Activated T-helper 9 cell treated with anti-CD3 and anti-CD28 coated beads, Interleukin-2, amount 50 U/mL, for 16 hours (primary cell): ENCODE data around the gene RIIAD1.
"Not testable (repeated sequence)": the region's sequence is repeated elsewhere in the genome, so short reads cannot be mapped to it uniquely, and the experiment has no call there.

Source experiments
- DNase-seq: peaks from one replicate; pipeline ENCODE4 v3.0.0-alpha.2; 2020; ENCODE audit warnings: low read depth

RIIAD1 gene

GRCh38 chr1:151737026-151737425, 15.7 kb downstream of the RIIAD1 start:
- no peak for DNase-seq

- no peak for DNase-seq
These were observed 16.2 kb downstream of the RIIAD1 start for GRCh38 chr1:151737479-151737878.

- no peak for DNase-seq
These were observed 18.5 kb downstream of the RIIAD1 start for GRCh38 chr1:151739590-151740355.

GRCh38 chr1:151741516-151741915, 20.2 kb downstream of the RIIAD1 start:
- DNase-seq, result no peak

GRCh38 chr1:151756291-151756690, 35.0 kb downstream of the RIIAD1 start:
- DNase-seq, result no peak

- DNase-seq, result no peak
These were observed 37.9 kb downstream of the RIIAD1 start for GRCh38 chr1:151759241-151759640.

GRCh38 chr1:151760597-151761385, 39.5 kb downstream of the RIIAD1 start:
- DNase-seq, result no peak

GRCh38 chr1:151762941-151763921, 41.9 kb downstream of the RIIAD1 start, which contains the start of gene MRPL9:
TSS of gene MRPL9 (minus strand) at chr1:151763496. CDS start at chr1:151763479, 17 bp downstream.
- peak; percentile 78 for DNase-seq

- DNase-seq, result no peak
These were observed 42.7 kb downstream of the RIIAD1 start for GRCh38 chr1:151763990-151764389.

- not testable (repeated sequence) for DNase-seq
These were observed 47.2 kb downstream of the RIIAD1 start for GRCh38 chr1:151768351-151769066.

GRCh38 chr1:151769270-151769669, 47.9 kb downstream of the RIIAD1 start:
- not testable (repeated sequence) for DNase-seq

- DNase-seq, result no peak
These were observed 52.4 kb downstream of the RIIAD1 start for GRCh38 chr1:151773702-151774101.

GRCh38 chr1:151774256-151774922, 53.1 kb downstream of the RIIAD1 start:
- DNase-seq, result no peak

- DNase-seq, result no peak
These were observed 54.8 kb downstream of the RIIAD1 start for GRCh38 chr1:151775894-151776664.

GRCh38 chr1:151776665-151777062, 55.3 kb downstream of the RIIAD1 start:
- no peak for DNase-seq

GRCh38 chr1:151777317-151777716, 56.0 kb downstream of the RIIAD1 start:
- DNase-seq, result no peak
